HCT116 (cell line): ENCODE results near the gene CSH1.
"Not testable (repeated sequence)": the region's sequence is repeated elsewhere in the genome, so short reads cannot be mapped to it uniquely, and the experiment has no call there.

Source experiments
- CTCF ChIP-seq, 3 experiments: fragments of 200-600 bp in 1 of 3; sonication (generic) in 1 of 3; IDR thresholded peaks in 2 of 3; conservative IDR thresholded peaks in 1 of 3; 2 replicates each; pipeline ENCODE4 v1.5.1; 2012 to 2017; ENCODE audit warnings: low read depth in 2 of 3, low read length in 2 of 3, antibody characterized with exemption in 1 of 3, borderline replicate concordance in 1 of 3, control low read depth in 1 of 3, mild to moderate bottlenecking in 1 of 3, mixed read lengths in 1 of 3, mixed run types in 1 of 3, moderate library complexity in 1 of 3; ENCODE audit not compliant: insufficient read depth in 1 of 3
- EZH2 ChIP-seq: fragments of 200-600 bp; sonication (generic); IDR thresholded peaks from 2 replicates; pipeline ENCODE4 v1.6.1; 2017; ENCODE audit warnings: antibody characterized with exemption, mixed run types
- EZH2phosphoT487 ChIP-seq: fragments of 200-600 bp; IDR thresholded peaks from 2 replicates; pipeline ENCODE4 v1.6.1; 2018; ENCODE audit warnings: antibody characterized with exemption, borderline replicate concordance
- POLR2A ChIP-seq: IDR thresholded peaks from 2 replicates; pipeline ENCODE4 v1.7.0; 2011; ENCODE audit warnings: borderline replicate concordance; ENCODE audit not compliant: insufficient read depth, insufficient read length; ENCODE audit errors: extremely low read depth
- ZFX ChIP-seq: fragments of 450-650 bp; IDR thresholded peaks from 2 replicates; pipeline ENCODE4 v1.6.1; 2017
- ZNF274 ChIP-seq: fragments of 200-500 bp; sonication (Bioruptor generic); IDR thresholded peaks from 2 replicates; pipeline ENCODE4 v1.6.1; 2014; ENCODE audit warnings: mild to moderate bottlenecking, low read depth, low read length, inconsistent platforms

- not testable (repeated sequence) for TF ChIP-seq POLR2A; ZFX; ZNF274; CTCF (IDR thresholded peaks at IDR 0.05 in 2 of 3, conservative IDR thresholded peaks at IDR 0.05 in 1 of 3; ENCODE audit: borderline replicate concordance in 1 of 3, insufficient read depth in 1 of 3, low read depth in 2 of 3, low read length in 2 of 3); EZH2phosphoT487; EZH2
Observed at GRCh38 chr17:63920050-63920449, 23.7 kb upstream of the CSH1 start.
